HL-60 (cell line): ENCODE data around the gene GNAT1.
A peak's percentile ranks its signal among the peaks of the same experiment; 100 is the strongest.

ENCODE experiments used
- GABPA ChIP-seq: IDR thresholded peaks from 2 replicates; pipeline ENCODE4 v1.6.1; 2012; ENCODE audit warnings: low read depth
- POLR2AphosphoS5 ChIP-seq: IDR thresholded peaks from 2 replicates; pipeline ENCODE4 v1.6.1; 2012; ENCODE audit warnings: low read depth
- SPI1 ChIP-seq: IDR thresholded peaks from 2 replicates; pipeline ENCODE4 v1.6.1; 2012; ENCODE audit warnings: low read depth, mild to moderate bottlenecking, borderline replicate concordance
- TF ChIP-seq, protein P1 (sequence below): IDR thresholded peaks from one replicate; pipeline ENCODE4 v1.5.1; 2011; ENCODE audit warnings: low read length, control low read depth, inconsistent platforms; ENCODE audit not compliant: insufficient read depth
- TF ChIP-seq, protein P2 (sequence below): IDR thresholded peaks from 2 replicates; pipeline ENCODE4 v1.6.1; 2012; ENCODE audit warnings: low read depth; ENCODE audit not compliant: insufficient replicate concordance

DNA sequence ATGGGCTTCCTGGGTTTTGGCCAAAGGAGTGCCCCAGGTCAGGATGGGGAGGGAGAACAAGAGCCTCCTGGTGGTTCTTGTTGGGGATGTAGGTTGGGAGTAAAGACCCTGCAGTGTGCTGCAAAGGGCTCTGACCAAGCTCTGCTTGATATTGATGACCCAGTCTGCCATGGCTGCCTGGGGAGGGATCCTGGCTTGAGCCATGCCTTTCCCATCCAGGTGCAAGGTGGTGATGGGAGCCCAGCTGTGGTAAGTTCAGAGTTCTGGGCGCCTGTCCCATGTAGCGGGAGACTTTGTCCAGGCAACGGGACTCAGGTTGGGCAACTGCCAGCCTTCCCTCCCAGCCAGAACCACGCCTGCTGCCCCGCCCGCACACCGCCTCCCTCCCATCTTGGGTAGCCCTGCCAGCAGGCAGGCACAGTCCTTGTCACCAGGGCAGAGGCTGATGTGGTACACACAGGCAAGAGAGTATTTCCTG, 47.2 kb downstream of the GNAT1 start:
- TF ChIP-seq, protein P1, sequence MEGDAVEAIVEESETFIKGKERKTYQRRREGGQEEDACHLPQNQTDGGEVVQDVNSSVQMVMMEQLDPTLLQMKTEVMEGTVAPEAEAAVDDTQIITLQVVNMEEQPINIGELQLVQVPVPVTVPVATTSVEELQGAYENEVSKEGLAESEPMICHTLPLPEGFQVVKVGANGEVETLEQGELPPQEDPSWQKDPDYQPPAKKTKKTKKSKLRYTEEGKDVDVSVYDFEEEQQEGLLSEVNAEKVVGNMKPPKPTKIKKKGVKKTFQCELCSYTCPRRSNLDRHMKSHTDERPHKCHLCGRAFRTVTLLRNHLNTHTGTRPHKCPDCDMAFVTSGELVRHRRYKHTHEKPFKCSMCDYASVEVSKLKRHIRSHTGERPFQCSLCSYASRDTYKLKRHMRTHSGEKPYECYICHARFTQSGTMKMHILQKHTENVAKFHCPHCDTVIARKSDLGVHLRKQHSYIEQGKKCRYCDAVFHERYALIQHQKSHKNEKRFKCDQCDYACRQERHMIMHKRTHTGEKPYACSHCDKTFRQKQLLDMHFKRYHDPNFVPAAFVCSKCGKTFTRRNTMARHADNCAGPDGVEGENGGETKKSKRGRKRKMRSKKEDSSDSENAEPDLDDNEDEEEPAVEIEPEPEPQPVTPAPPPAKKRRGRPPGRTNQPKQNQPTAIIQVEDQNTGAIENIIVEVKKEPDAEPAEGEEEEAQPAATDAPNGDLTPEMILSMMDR: no peak
- TF ChIP-seq, protein P2, sequence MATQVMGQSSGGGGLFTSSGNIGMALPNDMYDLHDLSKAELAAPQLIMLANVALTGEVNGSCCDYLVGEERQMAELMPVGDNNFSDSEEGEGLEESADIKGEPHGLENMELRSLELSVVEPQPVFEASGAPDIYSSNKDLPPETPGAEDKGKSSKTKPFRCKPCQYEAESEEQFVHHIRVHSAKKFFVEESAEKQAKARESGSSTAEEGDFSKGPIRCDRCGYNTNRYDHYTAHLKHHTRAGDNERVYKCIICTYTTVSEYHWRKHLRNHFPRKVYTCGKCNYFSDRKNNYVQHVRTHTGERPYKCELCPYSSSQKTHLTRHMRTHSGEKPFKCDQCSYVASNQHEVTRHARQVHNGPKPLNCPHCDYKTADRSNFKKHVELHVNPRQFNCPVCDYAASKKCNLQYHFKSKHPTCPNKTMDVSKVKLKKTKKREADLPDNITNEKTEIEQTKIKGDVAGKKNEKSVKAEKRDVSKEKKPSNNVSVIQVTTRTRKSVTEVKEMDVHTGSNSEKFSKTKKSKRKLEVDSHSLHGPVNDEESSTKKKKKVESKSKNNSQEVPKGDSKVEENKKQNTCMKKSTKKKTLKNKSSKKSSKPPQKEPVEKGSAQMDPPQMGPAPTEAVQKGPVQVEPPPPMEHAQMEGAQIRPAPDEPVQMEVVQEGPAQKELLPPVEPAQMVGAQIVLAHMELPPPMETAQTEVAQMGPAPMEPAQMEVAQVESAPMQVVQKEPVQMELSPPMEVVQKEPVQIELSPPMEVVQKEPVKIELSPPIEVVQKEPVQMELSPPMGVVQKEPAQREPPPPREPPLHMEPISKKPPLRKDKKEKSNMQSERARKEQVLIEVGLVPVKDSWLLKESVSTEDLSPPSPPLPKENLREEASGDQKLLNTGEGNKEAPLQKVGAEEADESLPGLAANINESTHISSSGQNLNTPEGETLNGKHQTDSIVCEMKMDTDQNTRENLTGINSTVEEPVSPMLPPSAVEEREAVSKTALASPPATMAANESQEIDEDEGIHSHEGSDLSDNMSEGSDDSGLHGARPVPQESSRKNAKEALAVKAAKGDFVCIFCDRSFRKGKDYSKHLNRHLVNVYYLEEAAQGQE: no peak
- 0 out of 2 replicates have a peak, but pooled peaks have one; percentile 20 for TF ChIP-seq POLR2AphosphoS5
- TF ChIP-seq SPI1: no peak
- TF ChIP-seq GABPA: no peak
